K562 (cell line): Measurements from ENCODE around the gene DNAJB7. TPM values are rescaled to one million over a fixed set of nuclear protein-coding genes. Genes with fewer than 3 reads are reported as not detected.

Experiments used
- ATAC-seq: fragments of 200-7000 bp; cut with Tn5 transposase; 3 replicates; pipeline ENCODE4 v1.9.1; 2020; ENCODE audit warnings: moderate library complexity
- BruUV-seq: library from RNA; stranded (reverse); fragments of 400-500 nt; replicated peaks from 2 replicates; lab custom pipeline; 2021; lab: Mats Ljungman, UMichigan
- CTCF ChIA-PET: fragments of 300-600 bp; formaldehyde crosslinking; extraction: SDS; loops from one replicate; lab custom pipeline; 2021; ENCODE audit warnings: low intra/inter-chr PET ratio; lab: Yijun Ruan, JAX
- POLR2A ChIA-PET: fragments of 300-600, 350-650 bp; sonication (Branson Sonifier 250); formaldehyde crosslinking; extraction: SDS; loops from one replicate; lab custom pipeline; 2021; ENCODE audit warnings: antibody characterized with exemption, inconsistent platforms; lab: Yijun Ruan, JAX
- DNase-seq, 4 experiments: peaks; one replicate each; pipeline versions ENCODE4 v3.0.0 to v3.0.0-alpha.2; 2011 to 2018; ENCODE audit warnings: low spot score in 3 of 4, mixed read lengths in 3 of 4; ENCODE audit errors: extremely low read depth in 1 of 4
- FAIRE-seq: peaks from 2 replicates; lab custom pipeline; 2011; peaks lifted over from hg19 to GRCh38; lab: Jason Lieb, UNC
- H2AFZ ChIP-seq: 2 replicates; pipeline ENCODE4 v1.6.0; 2011; ENCODE audit warnings: low read depth, low read length, control low read depth, inconsistent platforms
- H3K27ac ChIP-seq: fragments of 200-600 bp; 3 replicates; pipeline ENCODE4 v1.8.0; 2011; ENCODE audit warnings: low read depth, mild to moderate bottlenecking, control low read depth, inconsistent platforms, low read length, moderate library complexity, mixed read lengths; ENCODE audit errors: extremely low read depth
- H3K27me3 ChIP-seq, 2 experiments: fragments of 300-600 bp in 1 of 2; 2 replicates in 1 of 2; 3 replicates in 1 of 2; pipeline versions ENCODE4 v1.6.0 to v1.8.0; 2011; ENCODE audit warnings: inconsistent platforms in 2 of 2, low read length in 2 of 2, mild to moderate bottlenecking in 1 of 2, mixed read lengths in 1 of 2, moderate library complexity in 1 of 2; ENCODE audit not compliant: control insufficient read depth in 2 of 2, insufficient read depth in 2 of 2
- H3K36me3 ChIP-seq: fragments of 300-600 bp; 3 replicates; pipeline ENCODE4 v1.8.0; 2011; ENCODE audit warnings: mild to moderate bottlenecking, low read length, inconsistent platforms; ENCODE audit not compliant: control insufficient read depth, insufficient read depth
- H3K4me1 ChIP-seq, 2 experiments: fragments of 200-600 bp in 1 of 2; replicated peaks in 1 of 2; 2 replicates in 1 of 2; 3 replicates in 1 of 2; pipeline versions ENCODE4 v1.5.1 to v1.8.0; 2011; ENCODE audit warnings: inconsistent platforms in 2 of 2, low read length in 2 of 2, mild to moderate bottlenecking in 1 of 2, mixed read lengths in 1 of 2, moderate library complexity in 1 of 2; ENCODE audit not compliant: control insufficient read depth in 2 of 2, insufficient read depth in 2 of 2
- H3K4me2 ChIP-seq: 2 replicates; pipeline ENCODE4 v1.6.1; 2011; ENCODE audit warnings: low read length, control low read depth, inconsistent platforms, mixed read lengths; ENCODE audit not compliant: insufficient read depth
- H3K4me3 ChIP-seq: fragments of 200-600 bp; sonication (generic), shearing (Covaris generic); 2 replicates; pipeline ENCODE4 v1.5.1; 2016; ENCODE audit warnings: control low read depth, inconsistent platforms
- H3K79me2 ChIP-seq: fragments of 200-600 bp; 3 replicates; pipeline ENCODE4 v1.8.0; 2011; ENCODE audit warnings: low read length, inconsistent platforms; ENCODE audit not compliant: control insufficient read depth, insufficient read depth
- H3K9ac ChIP-seq, 2 experiments: 2 replicates each; pipeline versions ENCODE4 v1.6.0 to v1.6.1; 2011; ENCODE audit warnings: low read depth in 2 of 2, low read length in 2 of 2, control low read depth in 1 of 2, inconsistent platforms in 1 of 2, mild to moderate bottlenecking in 1 of 2, mixed read lengths in 1 of 2; ENCODE audit not compliant: insufficient read depth in 1 of 2
- H3K9me1 ChIP-seq: one replicate; pipeline ENCODE4 v1.6.0; 2011; ENCODE audit warnings: inconsistent platforms, mild to moderate bottlenecking, low read length, moderate library complexity; ENCODE audit not compliant: control insufficient read depth, insufficient read depth
- H3K9me3 ChIP-seq: replicated peaks from 2 replicates; pipeline ENCODE4 v1.5.1; 2011; ENCODE audit warnings: low read depth, low read length, inconsistent platforms; ENCODE audit not compliant: control insufficient read depth, insufficient read depth
- H4K20me1 ChIP-seq: replicated peaks from 2 replicates; pipeline ENCODE4 v1.6.1; 2011; ENCODE audit warnings: low read length, inconsistent platforms, mixed read lengths; ENCODE audit not compliant: control insufficient read depth, insufficient read depth
- E2F3 ChIP-seq: fragments of 250-450 bp; sonication (Bioruptor Pico); IDR thresholded peaks from 2 replicates; pipeline ENCODE4 v1.4.0; 2020; ENCODE audit warnings: mild to moderate bottlenecking
- E2F5 ChIP-seq: sonication (generic); formaldehyde crosslinking; IDR thresholded peaks from 2 replicates; pipeline ENCODE4 v1.8.0; 2022; ENCODE audit warnings: mild to moderate bottlenecking, missing genetic modification reagents
- ELF1 ChIP-seq: fragments of 200-800 bp; sonication (Bioruptor generic); IDR thresholded peaks from 2 replicates; pipeline ENCODE4 v1.6.1; 2016; ENCODE audit warnings: missing genetic modification characterization, missing compliant biosample characterization
- JUNB ChIP-seq: fragments of 450-650 bp; formaldehyde crosslinking; conservative IDR thresholded peaks from 2 replicates; pipeline ENCODE4 v1.4.0; 2020; ENCODE audit warnings: mild to moderate bottlenecking
- KLF16 ChIP-seq: IDR thresholded peaks from 2 replicates; pipeline ENCODE4 v1.6.1; 2016; ENCODE audit warnings: antibody characterized with exemption
- LCOR ChIP-seq: sonication (generic); formaldehyde crosslinking; IDR thresholded peaks from 2 replicates; pipeline ENCODE4 v1.8.0; 2022; ENCODE audit warnings: mild to moderate bottlenecking, missing genetic modification reagents
- MAFG ChIP-seq: fragments of 450-650 bp; conservative IDR thresholded peaks from 2 replicates; pipeline ENCODE4 v1.6.1; 2016; ENCODE audit warnings: missing genetic modification characterization, missing compliant biosample characterization
- MCM7 ChIP-seq, 2 experiments: fragments of 450-650 bp; IDR thresholded peaks; 2 replicates each; pipeline ENCODE4 v1.6.1; 2016 to 2018
- MYC ChIP-seq, 2 experiments: fragments of 250-450 bp in 1 of 2; sonication (Bioruptor Pico) in 1 of 2; IDR thresholded peaks; 2 replicates each; pipeline versions ENCODE4 v1.5.1 to v1.6.1; 2012 to 2021; ENCODE audit warnings: low read depth in 2 of 2, borderline replicate concordance in 1 of 2, improper control_type of control experiment in 1 of 2, low read length in 1 of 2, mild to moderate bottlenecking in 1 of 2, moderate library complexity in 1 of 2
- NBN ChIP-seq: fragments of 450-650 bp; IDR thresholded peaks from 2 replicates; pipeline ENCODE4 v1.6.1; 2016; ENCODE audit warnings: low read depth, mild to moderate bottlenecking
- PHTF2 ChIP-seq: fragments of 250-450 bp; sonication (Bioruptor Pico); IDR thresholded peaks from 2 replicates; pipeline ENCODE4 v1.5.0; 2021; ENCODE audit warnings: mild to moderate bottlenecking
- UBTF ChIP-seq, 2 experiments: IDR thresholded peaks; 2 replicates each; pipeline ENCODE4 v1.6.1; 2012; ENCODE audit warnings: improper control_type of control experiment in 2 of 2, low read depth in 2 of 2, low read length in 2 of 2, borderline replicate concordance in 1 of 2
- ZBTB1 ChIP-seq: sonication (generic); formaldehyde crosslinking; IDR thresholded peaks from 2 replicates; pipeline ENCODE4 v1.8.1; 2023; ENCODE audit warnings: missing genetic modification reagents, low read depth, mild to moderate bottlenecking, borderline replicate concordance
- ZNF133 ChIP-seq: fragments of 250-450 bp; sonication (Bioruptor Pico); IDR thresholded peaks from 2 replicates; pipeline ENCODE4 v1.4.0; 2020; ENCODE audit warnings: mild to moderate bottlenecking
- ZNF830 ChIP-seq: fragments of 250-450 bp; sonication (Bioruptor Pico); IDR thresholded peaks from 2 replicates; pipeline ENCODE4 v1.5.0; 2021; ENCODE audit warnings: mild to moderate bottlenecking
- in situ Hi-C: fragments of 300-500 bp; cut with MboI; formaldehyde crosslinking; loops from 4 replicates; pipeline ENCODE4 v1.15.0; 2018; ENCODE audit warnings: inconsistent platforms, mixed read lengths
- intact Hi-C: fragments of 100-400 bp; cut with micrococcal nuclease; formaldehyde crosslinking; loops from 2 replicates; pipeline ENCODE4 v1.14.2; 2022
- polyA plus RNA-seq, 8 experiments: library from polyadenylated mRNA; depleted of rRNA in 4 of 8; stranded (reverse) in 5 of 8; unstranded in 3 of 8; fragments of >200 nt; fragmentation: Nextera tagmentation in 2 of 8; fragmentation: Illumina TruSeq in 1 of 8; extraction: Ambion mirVana in 2 of 8; extraction: Trizol in 1 of 8; gene quantifications; 2 replicates each; pipeline versions ENCODE4 v1.2.1 to v1.2.3, GENCODE V29; 2011 to 2014; ENCODE audit warnings: inconsistent platforms in 1 of 8, missing spikeins in 1 of 8
- total RNA-seq, 7 experiments: library from RNA; depleted of rRNA in 6 of 7; stranded (reverse); fragments of >200 nt in 6 of 7; fragmentation: Illumina TruSeq in 2 of 7; extraction: Trizol in 2 of 7; gene quantifications; 2 replicates each; pipeline versions ENCODE4 v1.2.1 to v1.2.3, GENCODE V29; 2011 to 2021; ENCODE audit warnings: low replicate concordance in 1 of 7
- TF ChIP-seq, protein P1 (sequence below), 2 experiments: IDR thresholded peaks in 1 of 2; conservative IDR thresholded peaks in 1 of 2; 2 replicates each; pipeline ENCODE4 v1.6.1; 2016; ENCODE audit warnings: low read depth in 2 of 2, mild to moderate bottlenecking in 1 of 2, missing compliant biosample characterization in 1 of 2, missing genetic modification characterization in 1 of 2, moderate library complexity in 1 of 2

Gene DNAJB7
- total and polyA plus RNA-seq, 9 of the 15 experiments (the other 6 are each of a cell fraction or from before 2014, with no cell fraction given) = 0.13 to 0.21 TPM; not detected in 7

DNA sequence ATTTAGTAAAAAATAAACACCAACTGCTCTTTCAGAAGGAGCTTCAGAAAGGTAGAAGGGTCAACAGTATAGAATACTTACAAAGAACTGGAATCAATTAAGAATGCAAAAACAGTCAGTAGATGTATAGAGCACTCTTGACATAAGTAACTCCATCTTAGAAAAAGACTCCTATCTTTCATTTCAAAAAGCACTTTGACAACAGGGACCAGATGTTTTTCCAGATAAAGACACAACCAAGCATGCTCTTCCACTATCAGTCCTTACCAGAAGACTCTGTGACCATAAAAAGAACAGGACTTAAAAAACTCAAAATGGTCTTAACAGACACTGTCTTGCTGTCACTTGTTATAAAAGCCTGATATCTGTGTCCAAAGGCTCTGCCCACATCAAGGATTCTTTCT is 48.0 kb downstream of the DNAJB7 start:
- peak; percentile 86 for FAIRE-seq
- no peaks in the 10 kb centered on the region for H3K9me3 ChIP-seq
- intact Hi-C loops (no loop called here), in situ Hi-C loops (no loop called here)
- H3K36me3 ChIP-seq = peaks cover 38% of the 10 kb centered on the region
- H3K9ac ChIP-seq = peak overlapping the region in 1 of 2 experiments; percentile 44; a peak in 2 of 4 replicates
- H3K4me3 ChIP-seq = no peak overlapping the region
- no peaks in the 10 kb centered on the region for H3K9me1 ChIP-seq
- H3K79me2 ChIP-seq = peaks cover 95% of the 10 kb centered on the region
- POLR2A ChIA-PET = interaction anchor here (0.6 kb wide), 1 partner anchor 253 kb away, joined by 3 read pairs; no protein-coding TSS in a partner anchor
- H3K27ac ChIP-seq = peak overlapping the region; percentile 72
- no peaks in the 10 kb centered on the region for H4K20me1 ChIP-seq
- CTCF ChIA-PET = no interaction called here
- peak overlapping the region; percentile 52 for H3K4me2 ChIP-seq
- H2AFZ ChIP-seq = no peak overlapping the region
- peak; percentile 48 for ATAC-seq
- DNase-seq = peak; percentile 50 to 89 (median 62)
- peaks cover 17 to 25% of the 10 kb centered on the region in 2 experiments; a peak in 4 of 5 replicates for H3K4me1 ChIP-seq
- H3K27me3 ChIP-seq = no peaks in the 10 kb centered on the region
- no TSS peak for BruUV-seq
- no peak for TF ChIP-seq ZBTB1
- peak; percentile 93 for TF ChIP-seq ZNF830 (CRISPR knock-in tag)
- peak; percentile 95; the same call in 1 of the 2 replicates for TF ChIP-seq NBN
- TF ChIP-seq E2F3 (CRISPR knock-in tag) = peak; percentile 96
- peak; percentile 99 for TF ChIP-seq PHTF2 (CRISPR knock-in tag)
- TF ChIP-seq E2F5 (CRISPR knock-in tag) = no peak
- TF ChIP-seq, protein P1, sequence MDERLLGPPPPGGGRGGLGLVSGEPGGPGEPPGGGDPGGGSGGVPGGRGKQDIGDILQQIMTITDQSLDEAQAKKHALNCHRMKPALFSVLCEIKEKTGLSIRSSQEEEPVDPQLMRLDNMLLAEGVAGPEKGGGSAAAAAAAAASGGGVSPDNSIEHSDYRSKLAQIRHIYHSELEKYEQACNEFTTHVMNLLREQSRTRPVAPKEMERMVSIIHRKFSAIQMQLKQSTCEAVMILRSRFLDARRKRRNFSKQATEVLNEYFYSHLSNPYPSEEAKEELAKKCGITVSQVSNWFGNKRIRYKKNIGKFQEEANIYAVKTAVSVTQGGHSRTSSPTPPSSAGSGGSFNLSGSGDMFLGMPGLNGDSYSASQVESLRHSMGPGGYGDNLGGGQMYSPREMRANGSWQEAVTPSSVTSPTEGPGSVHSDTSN (CRISPR knock-in tag; IDR thresholded peaks at IDR 0.05; ENCODE audit: low read depth) = no peak
- TF ChIP-seq, protein P1 (tag; conservative IDR thresholded peaks at IDR 0.05; ENCODE audit: low read depth) = peak; percentile 98
- TF ChIP-seq MCM7 (IDR thresholded peaks at IDR 0.05) = no peak
- no peak for TF ChIP-seq LCOR (CRISPR knock-in tag)
- peak; percentile 73 for TF ChIP-seq JUNB
- peak; percentile 89 for TF ChIP-seq MAFG
- TF ChIP-seq KLF16 = peak; percentile 94
- TF ChIP-seq MYC (IDR thresholded peaks at IDR 0.05; ENCODE audit: low read depth, low read length) = peak; percentile 74
- TF ChIP-seq MYC (CRISPR knock-in tag; IDR thresholded peaks at IDR 0.05; ENCODE audit: borderline replicate concordance, low read depth) = peak; percentile 99
- TF ChIP-seq ELF1 (tag) = peak; percentile 82
- no peak for TF ChIP-seq UBTF (IDR thresholded peaks at IDR 0.05; ENCODE audit: borderline replicate concordance in 1 of 2, low read depth in 2 of 2, low read length in 2 of 2)
- TF ChIP-seq ZNF133 (CRISPR knock-in tag) = peak; percentile 98
